ENCODE results near the gene GAGE10.
"Not testable (repeated sequence)": the region's sequence is repeated elsewhere in the genome, so short reads cannot be mapped to it uniquely, and the experiment has no call there.

Gene GAGE10

GRCh38 chrX:49286136-49286535 lies 17.3 kb upstream of the GAGE10 start:
- no peak for TF ChIP-seq CTCF (IDR thresholded peaks at IDR 0.05; ENCODE audit: control insufficient read depth, insufficient read depth, low read depth, low read length, missing control alignments)
- H3K4me3 ChIP-seq (ENCODE audit: control insufficient read depth, low read depth, low read length): no peak overlapping the region
- DNase-seq (ENCODE audit: low read depth): no peak

GRCh38 chrX:49286581-49286980 lies 16.9 kb upstream of the GAGE10 start:
- DNase-seq (ENCODE audit: low read depth): no peak
- no peak for TF ChIP-seq CTCF (IDR thresholded peaks at IDR 0.05; ENCODE audit: control insufficient read depth, insufficient read depth, low read depth, low read length, missing control alignments)
- H3K4me3 ChIP-seq (ENCODE audit: control insufficient read depth, low read depth, low read length): no peak overlapping the region

- TF ChIP-seq CTCF (IDR thresholded peaks at IDR 0.05; ENCODE audit: control insufficient read depth, insufficient read depth, low read depth, low read length, missing control alignments): no peak
- H3K4me3 ChIP-seq (ENCODE audit: control insufficient read depth, low read depth, low read length): no peak overlapping the region
- no peak for DNase-seq (ENCODE audit: low read depth)
Measured at GRCh38 chrX:49287665-49288064, 15.8 kb upstream of the GAGE10 start.

GRCh38 chrX:49290215-49290614 lies 13.2 kb upstream of the GAGE10 start:
- TF ChIP-seq CTCF (IDR thresholded peaks at IDR 0.05; ENCODE audit: control insufficient read depth, insufficient read depth, low read depth, low read length, missing control alignments): no peak
- no peak overlapping the region for H3K4me3 ChIP-seq (ENCODE audit: control insufficient read depth, low read depth, low read length)

GRCh38 chrX:49291615-49292337 lies 11.7 kb upstream of the GAGE10 start:
- H3K4me3 ChIP-seq (ENCODE audit: control insufficient read depth, low read depth, low read length): no peak overlapping the region
- peak; percentile 83 for TF ChIP-seq CTCF (IDR thresholded peaks at IDR 0.05; ENCODE audit: control insufficient read depth, insufficient read depth, low read depth, low read length, missing control alignments)
- no peak for DNase-seq (ENCODE audit: low read depth)

More at GRCh38 chrX:49290215-49290614, 13.2 kb upstream of the GAGE10 start:
- DNase-seq (ENCODE audit: low read depth): no peak

GRCh38 chrX:49292400-49293362 lies 10.8 kb upstream of the GAGE10 start:
- DNase-seq (ENCODE audit: low read depth): no peak
- no peak for TF ChIP-seq CTCF (IDR thresholded peaks at IDR 0.05; ENCODE audit: control insufficient read depth, insufficient read depth, low read depth, low read length, missing control alignments)
- H3K4me3 ChIP-seq (ENCODE audit: control insufficient read depth, low read depth, low read length): no peak overlapping the region

GRCh38 chrX:49299293-49299692 lies 4.2 kb upstream of the GAGE10 start:
- not testable (repeated sequence) for DNase-seq (ENCODE audit: low read depth)

More at GRCh38 chrX:49299293-49299692, 4.2 kb upstream of the GAGE10 start:
- not testable (repeated sequence) for H3K4me3 ChIP-seq (ENCODE audit: control insufficient read depth, low read depth, low read length)

Measured in AG09309 (cell line).